GM23338 (cell line): ENCODE measurements around the gene TEX29. TPM values are rescaled to one million over a fixed set of nuclear protein-coding genes. Genes with fewer than 3 reads are reported as not detected.

Experiments
- ATAC-seq: fragments of 200-7000 bp; cut with Tn5 transposase; 3 replicates; pipeline ENCODE4 v1.9.1; 2020
- DNase-seq: peaks from one replicate; pipeline ENCODE4 v3.0.0-alpha.2; 2015; ENCODE audit warnings: low spot score
- H2AFZ ChIP-seq: fragments of 200-600 bp; sonication (generic); 2 replicates; pipeline ENCODE4 v1.8.0; 2016; ENCODE audit warnings: antibody characterized with exemption, mild to moderate bottlenecking, moderate library complexity
- H3F3A ChIP-seq: fragments of 200-600 bp; sonication (generic); replicated peaks from 2 replicates; pipeline ENCODE4 v1.8.0; 2017; ENCODE audit warnings: antibody characterized with exemption, mixed run types, low read depth
- H3K27ac ChIP-seq: fragments of 200-600 bp; sonication (generic); 2 replicates; pipeline ENCODE4 v1.6.1; 2016; ENCODE audit warnings: low read depth
- H3K27me3 ChIP-seq: fragments of 200-600 bp; sonication (generic); 2 replicates; pipeline ENCODE4 v1.8.0; 2016; ENCODE audit warnings: mild to moderate bottlenecking, mixed run types, moderate library complexity; ENCODE audit not compliant: insufficient read depth
- H3K36me3 ChIP-seq: fragments of 200-600 bp; sonication (generic); 2 replicates; pipeline ENCODE4 v1.8.0; 2016; ENCODE audit warnings: mild to moderate bottlenecking; ENCODE audit not compliant: insufficient read depth
- H3K4me1 ChIP-seq: fragments of 200-600 bp; sonication (generic); 2 replicates; pipeline ENCODE4 v1.8.0; 2016; ENCODE audit warnings: mild to moderate bottlenecking, moderate library complexity; ENCODE audit not compliant: insufficient read depth
- H3K4me2 ChIP-seq: fragments of 200-600 bp; sonication (generic); 2 replicates; pipeline ENCODE4 v1.7.1; 2017; ENCODE audit warnings: mixed run types
- H3K4me3 ChIP-seq: fragments of 200-600 bp; sonication (generic); 2 replicates; pipeline ENCODE4 v1.6.1; 2016; ENCODE audit warnings: mixed run types
- H3K79me2 ChIP-seq: fragments of 200-600 bp; sonication (generic); replicated peaks from 2 replicates; pipeline ENCODE4 v1.8.0; 2017; ENCODE audit warnings: mild to moderate bottlenecking; ENCODE audit not compliant: insufficient read depth
- H3K9me2 ChIP-seq: fragments of 200-600 bp; sonication (generic); 2 replicates; pipeline ENCODE4 v1.8.0; 2017; ENCODE audit not compliant: insufficient read depth
- H4K20me1 ChIP-seq: fragments of 200-600 bp; sonication (generic); replicated peaks from 2 replicates; pipeline ENCODE4 v1.8.0; 2017; ENCODE audit warnings: mild to moderate bottlenecking; ENCODE audit not compliant: insufficient read depth
- H3K27ac Mint-ChIP-seq: 2 replicates; pipeline ENCODE4 v1.8.0; 2020; ENCODE audit warnings: inconsistent platforms, mild to moderate bottlenecking, moderate library complexity, mixed read lengths
- H3K27me3 Mint-ChIP-seq: 3 replicates; pipeline ENCODE4 v1.8.0; 2022; ENCODE audit warnings: low read depth, mild to moderate bottlenecking, moderate library complexity, mixed read lengths, inconsistent platforms; ENCODE audit not compliant: insufficient read depth, poor library complexity
- H3K36me3 Mint-ChIP-seq: 3 replicates; pipeline ENCODE4 v1.8.0; 2021; ENCODE audit warnings: low read depth, mild to moderate bottlenecking, inconsistent platforms, moderate library complexity, mixed read lengths
- H3K4me1 Mint-ChIP-seq: 3 replicates; pipeline ENCODE4 v1.8.0; 2020; ENCODE audit warnings: mild to moderate bottlenecking, inconsistent platforms, mixed read lengths
- H3K4me3 Mint-ChIP-seq: 3 replicates; pipeline ENCODE4 v1.8.0; 2021; ENCODE audit warnings: moderate library complexity, mild to moderate bottlenecking, inconsistent platforms, mixed read lengths
- H3K9me3 Mint-ChIP-seq: 3 replicates; pipeline ENCODE4 v1.8.0; 2020; ENCODE audit warnings: moderate library complexity, mild to moderate bottlenecking, inconsistent platforms, mixed read lengths
- CREB1 ChIP-seq: fragments of 250-450 bp; sonication (Bioruptor Pico); IDR thresholded peaks from 2 replicates; pipeline ENCODE4 v1.5.0; 2020; ENCODE audit warnings: low read depth, mild to moderate bottlenecking, moderate library complexity
- CTCF ChIP-seq, 2 experiments: fragments of 200-600 bp in 1 of 2; sonication (generic) in 1 of 2; conservative IDR thresholded peaks; 2 replicates each; pipeline versions ENCODE4 v1.5.1 to v1.6.1; 2016 to 2017; ENCODE audit warnings: antibody characterized with exemption in 2 of 2, low read depth in 2 of 2, mild to moderate bottlenecking in 2 of 2, moderate library complexity in 1 of 2
- ETS1 ChIP-seq: IDR thresholded peaks from 2 replicates; pipeline ENCODE4 v1.6.1; 2016; ENCODE audit warnings: antibody characterized with exemption
- EZH2 ChIP-seq: fragments of 200-600 bp; sonication (generic); IDR thresholded peaks from one replicate; pipeline ENCODE4 v1.8.0; 2017; ENCODE audit warnings: antibody characterized with exemption, mild to moderate bottlenecking, low read depth; ENCODE audit not compliant: unreplicated experiment
- EZH2phosphoT487 ChIP-seq: fragments of 200-600 bp; sonication (generic); IDR thresholded peaks from one replicate; pipeline ENCODE4 v1.8.1; 2018; ENCODE audit warnings: antibody characterized with exemption; ENCODE audit not compliant: unreplicated experiment
- JUNB ChIP-seq: IDR thresholded peaks from one replicate; pipeline ENCODE4 v1.6.1; 2016; ENCODE audit warnings: antibody characterized with exemption; ENCODE audit not compliant: unreplicated experiment
- NANOG ChIP-seq: IDR thresholded peaks from 2 replicates; pipeline ENCODE4 v1.6.1; 2016; ENCODE audit warnings: antibody characterized with exemption, borderline replicate concordance
- POLR2AphosphoS5 ChIP-seq: IDR thresholded peaks from 2 replicates; pipeline ENCODE4 v1.6.1; 2016; ENCODE audit warnings: antibody characterized with exemption, low read depth
- REST ChIP-seq: IDR thresholded peaks from one replicate; pipeline ENCODE4 v1.6.1; 2018; ENCODE audit warnings: antibody characterized with exemption; ENCODE audit not compliant: unreplicated experiment
- STAT1 ChIP-seq: IDR thresholded peaks from one replicate; pipeline ENCODE4 v1.6.1; 2016; ENCODE audit warnings: antibody characterized with exemption; ENCODE audit not compliant: unreplicated experiment
- ZNF114 ChIP-seq: fragments of 250-450 bp; sonication (Bioruptor Pico); IDR thresholded peaks from 2 replicates; pipeline ENCODE4 v1.5.0; 2020; ENCODE audit warnings: mild to moderate bottlenecking, moderate library complexity
- ZNF331 ChIP-seq: fragments of 250-450 bp; sonication (Bioruptor Pico); IDR thresholded peaks from 2 replicates; pipeline ENCODE4 v1.5.0; 2020; ENCODE audit warnings: low read depth, mild to moderate bottlenecking, moderate library complexity
- polyA plus RNA-seq: library from polyadenylated mRNA; unstranded; fragments of >200 nt; fragmentation: Nextera tagmentation; extraction: Ambion mirVana; gene quantifications from 2 replicates; pipeline ENCODE4 v1.2.1, GENCODE V29; 2016
- total RNA-seq: library from RNA; depleted of rRNA; stranded (reverse); fragments of >200 nt; shearing (Covaris generic); gene quantifications from 2 replicates; pipeline ENCODE4 v1.2.3, GENCODE V29; 2014
- TF ChIP-seq, protein P1 (sequence below): fragments of 250-450 bp; sonication (Bioruptor Pico); IDR thresholded peaks from 2 replicates; pipeline ENCODE4 v1.5.0; 2020; ENCODE audit warnings: mild to moderate bottlenecking, moderate library complexity

Gene TEX29
- total and polyA plus RNA-seq, 2 experiments from 2014 or later = 0.31 TPM; not detected in 1

GRCh38 chr13:111336666-111337065 lies 16.2 kb downstream of the TEX29 start:
- DNase-seq = no peak
- TF ChIP-seq ZNF114 (CRISPR knock-in tag) (no peak), CTCF (conservative IDR thresholded peaks at IDR 0.05; ENCODE audit: low read depth in 2 of 2) (no peak), CREB1 (CRISPR knock-in tag) (no peak), JUNB (no peak), STAT1 (no peak), ZNF331 (no peak), NANOG (no peak), EZH2phosphoT487 (no peak), EZH2 (no peak), POLR2AphosphoS5 (no peak), ETS1 (no peak), REST (no peak)
- TF ChIP-seq, protein P1, sequence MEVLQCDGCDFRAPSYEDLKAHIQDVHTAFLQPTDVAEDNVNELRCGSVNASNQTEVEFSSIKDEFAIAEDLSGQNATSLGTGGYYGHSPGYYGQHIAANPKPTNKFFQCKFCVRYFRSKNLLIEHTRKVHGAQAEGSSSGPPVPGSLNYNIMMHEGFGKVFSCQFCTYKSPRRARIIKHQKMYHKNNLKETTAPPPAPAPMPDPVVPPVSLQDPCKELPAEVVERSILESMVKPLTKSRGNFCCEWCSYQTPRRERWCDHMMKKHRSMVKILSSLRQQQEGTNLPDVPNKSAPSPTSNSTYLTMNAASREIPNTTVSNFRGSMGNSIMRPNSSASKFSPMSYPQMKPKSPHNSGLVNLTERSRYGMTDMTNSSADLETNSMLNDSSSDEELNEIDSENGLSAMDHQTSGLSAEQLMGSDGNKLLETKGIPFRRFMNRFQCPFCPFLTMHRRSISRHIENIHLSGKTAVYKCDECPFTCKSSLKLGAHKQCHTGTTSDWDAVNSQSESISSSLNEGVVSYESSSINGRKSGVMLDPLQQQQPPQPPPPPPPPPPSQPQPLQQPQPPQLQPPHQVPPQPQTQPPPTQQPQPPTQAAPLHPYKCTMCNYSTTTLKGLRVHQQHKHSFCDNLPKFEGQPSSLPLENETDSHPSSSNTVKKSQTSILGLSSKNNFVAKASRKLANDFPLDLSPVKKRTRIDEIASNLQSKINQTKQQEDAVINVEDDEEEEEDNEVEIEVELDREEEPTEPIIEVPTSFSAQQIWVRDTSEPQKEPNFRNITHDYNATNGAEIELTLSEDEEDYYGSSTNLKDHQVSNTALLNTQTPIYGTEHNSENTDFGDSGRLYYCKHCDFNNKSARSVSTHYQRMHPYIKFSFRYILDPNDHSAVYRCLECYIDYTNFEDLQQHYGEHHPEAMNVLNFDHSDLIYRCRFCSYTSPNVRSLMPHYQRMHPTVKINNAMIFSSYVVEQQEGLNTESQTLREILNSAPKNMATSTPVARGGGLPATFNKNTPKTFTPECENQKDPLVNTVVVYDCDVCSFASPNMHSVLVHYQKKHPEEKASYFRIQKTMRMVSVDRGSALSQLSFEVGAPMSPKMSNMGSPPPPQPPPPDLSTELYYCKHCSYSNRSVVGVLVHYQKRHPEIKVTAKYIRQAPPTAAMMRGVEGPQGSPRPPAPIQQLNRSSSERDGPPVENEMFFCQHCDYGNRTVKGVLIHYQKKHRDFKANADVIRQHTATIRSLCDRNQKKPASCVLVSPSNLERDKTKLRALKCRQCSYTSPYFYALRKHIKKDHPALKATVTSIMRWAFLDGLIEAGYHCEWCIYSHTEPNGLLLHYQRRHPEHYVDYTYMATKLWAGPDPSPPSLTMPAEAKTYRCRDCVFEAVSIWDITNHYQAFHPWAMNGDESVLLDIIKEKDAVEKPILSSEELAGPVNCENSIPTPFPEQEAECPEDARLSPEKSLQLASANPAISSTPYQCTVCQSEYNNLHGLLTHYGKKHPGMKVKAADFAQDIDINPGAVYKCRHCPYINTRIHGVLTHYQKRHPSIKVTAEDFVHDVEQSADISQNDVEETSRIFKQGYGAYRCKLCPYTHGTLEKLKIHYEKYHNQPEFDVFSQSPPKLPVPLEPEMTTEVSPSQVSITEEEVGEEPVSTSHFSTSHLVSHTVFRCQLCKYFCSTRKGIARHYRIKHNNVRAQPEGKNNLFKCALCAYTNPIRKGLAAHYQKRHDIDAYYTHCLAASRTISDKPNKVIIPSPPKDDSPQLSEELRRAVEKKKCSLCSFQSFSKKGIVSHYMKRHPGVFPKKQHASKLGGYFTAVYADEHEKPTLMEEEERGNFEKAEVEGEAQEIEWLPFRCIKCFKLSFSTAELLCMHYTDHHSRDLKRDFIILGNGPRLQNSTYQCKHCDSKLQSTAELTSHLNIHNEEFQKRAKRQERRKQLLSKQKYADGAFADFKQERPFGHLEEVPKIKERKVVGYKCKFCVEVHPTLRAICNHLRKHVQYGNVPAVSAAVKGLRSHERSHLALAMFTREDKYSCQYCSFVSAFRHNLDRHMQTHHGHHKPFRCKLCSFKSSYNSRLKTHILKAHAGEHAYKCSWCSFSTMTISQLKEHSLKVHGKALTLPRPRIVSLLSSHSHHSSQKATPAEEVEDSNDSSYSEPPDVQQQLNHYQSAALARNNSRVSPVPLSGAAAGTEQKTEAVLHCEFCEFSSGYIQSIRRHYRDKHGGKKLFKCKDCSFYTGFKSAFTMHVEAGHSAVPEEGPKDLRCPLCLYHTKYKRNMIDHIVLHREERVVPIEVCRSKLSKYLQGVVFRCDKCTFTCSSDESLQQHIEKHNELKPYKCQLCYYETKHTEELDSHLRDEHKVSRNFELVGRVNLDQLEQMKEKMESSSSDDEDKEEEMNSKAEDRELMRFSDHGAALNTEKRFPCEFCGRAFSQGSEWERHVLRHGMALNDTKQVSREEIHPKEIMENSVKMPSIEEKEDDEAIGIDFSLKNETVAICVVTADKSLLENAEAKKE (CRISPR knock-in tag) = no peak
- no peak overlapping the region for H3K4me2 ChIP-seq

More at GRCh38 chr13:111336666-111337065, 16.2 kb downstream of the TEX29 start:
- Histone ChIP-seq H3F3A (no peaks in the 10 kb centered on the region), H3K4me3 (no peak overlapping the region), H3K9me2 (no peaks in the 10 kb centered on the region), H3K36me3 (no peaks in the 10 kb centered on the region), H3K4me1 (no peaks in the 10 kb centered on the region), H2AFZ (no peak overlapping the region), H3K27ac (no peak overlapping the region), H3K27me3 (no peaks in the 10 kb centered on the region), H4K20me1 (no peaks in the 10 kb centered on the region), H3K79me2 (no peaks in the 10 kb centered on the region)
- Mint-ChIP-seq H3K4me1 (no peaks in the 10 kb centered on the region), H3K27ac (no peak overlapping the region), H3K27me3 (peaks cover 6% of the 10 kb centered on the region), H3K9me3 (no peaks in the 10 kb centered on the region), H3K36me3 (no peaks in the 10 kb centered on the region), H3K4me3 (no peak overlapping the region)
- ATAC-seq = no peak
